ENCODE measurements around the gene TMEM132D. TPM values are rescaled to one million over a fixed set of nuclear protein-coding genes. Genes with fewer than 3 reads are reported as not detected.

Gene TMEM132D
- total RNA-seq, 1 donor from 2014 or later, result 0.19 TPM

- Mint-ChIP-seq H3K27me3 (ENCODE audit: low read depth) (no peaks in the 10 kb centered on the region), H3K9me3 (peaks cover 3% of the 10 kb centered on the region), H3K4me1 (no peaks in the 10 kb centered on the region), H3K36me3 (ENCODE audit: low read depth) (no peaks in the 10 kb centered on the region), H3K4me3 (no peak overlapping the region), H3K27ac (ENCODE audit: unreplicated experiment) (peak overlapping the region; percentile 19)
- no peak for TF ChIP-seq CTCF (conservative IDR thresholded peaks at IDR 0.05)
- no peak for DNase-seq (ENCODE audit: low read depth, low spot score)
Observed at GRCh38 chr12:129559776-129560175, 344.0 kb downstream of the TMEM132D start.

GRCh38 chr12:129558036-129558435 lies 345.8 kb downstream of the TMEM132D start:
- no peak for DNase-seq (ENCODE audit: low read depth, low spot score)
- Mint-ChIP-seq H3K27me3 (ENCODE audit: low read depth) (no peaks in the 10 kb centered on the region), H3K27ac (ENCODE audit: unreplicated experiment) (no peak overlapping the region), H3K4me1 (no peaks in the 10 kb centered on the region), H3K36me3 (ENCODE audit: low read depth) (no peaks in the 10 kb centered on the region), H3K9me3 (peaks cover 5% of the 10 kb centered on the region), H3K4me3 (no peak overlapping the region)
- TF ChIP-seq CTCF (conservative IDR thresholded peaks at IDR 0.05), result no peak

GRCh38 chr12:129556082-129556481 lies 347.7 kb downstream of the TMEM132D start:
- Mint-ChIP-seq H3K27me3 (ENCODE audit: low read depth) (no peaks in the 10 kb centered on the region), H3K36me3 (ENCODE audit: low read depth) (no peaks in the 10 kb centered on the region), H3K4me3 (no peak overlapping the region), H3K9me3 (peaks cover 5% of the 10 kb centered on the region), H3K4me1 (no peaks in the 10 kb centered on the region), H3K27ac (ENCODE audit: unreplicated experiment) (no peak overlapping the region)
- no peak for TF ChIP-seq CTCF (conservative IDR thresholded peaks at IDR 0.05)
- no peak for DNase-seq (ENCODE audit: low read depth, low spot score)

- Mint-ChIP-seq H3K9me3 (peaks cover 11% of the 10 kb centered on the region), H3K36me3 (ENCODE audit: low read depth) (no peaks in the 10 kb centered on the region)
- DNase-seq (ENCODE audit: low read depth, low spot score), result no peak
Observed at GRCh38 chr12:129552996-129553750, 350.7 kb downstream of the TMEM132D start.

GRCh38 chr12:129551441-129551840 lies 352.4 kb downstream of the TMEM132D start:
- peaks cover 11% of the 10 kb centered on the region for H3K9me3 Mint-ChIP-seq
- no peak overlapping the region for H3K27ac Mint-ChIP-seq (ENCODE audit: unreplicated experiment)
- no peaks in the 10 kb centered on the region for H3K36me3 Mint-ChIP-seq (ENCODE audit: low read depth)
- no peak for DNase-seq (ENCODE audit: low read depth, low spot score)
- no peak for TF ChIP-seq CTCF (conservative IDR thresholded peaks at IDR 0.05)
- H3K27me3 Mint-ChIP-seq (ENCODE audit: low read depth), result no peaks in the 10 kb centered on the region
- no peaks in the 10 kb centered on the region for H3K4me1 Mint-ChIP-seq
- no peak overlapping the region for H3K4me3 Mint-ChIP-seq

More at GRCh38 chr12:129552996-129553750, 350.7 kb downstream of the TMEM132D start:
- no peaks in the 10 kb centered on the region for H3K4me1 Mint-ChIP-seq
- no peaks in the 10 kb centered on the region for H3K27me3 Mint-ChIP-seq (ENCODE audit: low read depth)
- TF ChIP-seq CTCF (conservative IDR thresholded peaks at IDR 0.05), result no peak
- H3K4me3 Mint-ChIP-seq, result no peak overlapping the region
- no peak overlapping the region for H3K27ac Mint-ChIP-seq (ENCODE audit: unreplicated experiment)

Measured in neural crest cell (in vitro differentiated cells).